ENCODE results near the gene SVEP1.

GRCh38 chr9:110486218-110486617 lies 93.3 kb downstream of the SVEP1 start:
- TF ChIP-seq IRF3 (IDR thresholded peaks at IDR 0.05; ENCODE audit: low read depth, low read length): no peak
- TF ChIP-seq CTCF (IDR thresholded peaks at IDR 0.05): no peak
- no peak for TF ChIP-seq FOXJ3 (CRISPR knock-in tag; IDR thresholded peaks at IDR 0.05)
- TF ChIP-seq EP300 (IDR thresholded peaks at IDR 0.05; ENCODE audit: borderline replicate concordance in 1 of 2, low read depth in 1 of 2, low read length in 1 of 2): no peak
- no peak for TF ChIP-seq EZH2phosphoT487 (IDR thresholded peaks at IDR 0.05; ENCODE audit: borderline replicate concordance, low read depth)

Data from SK-N-SH (cell line).